HEK293T (cell line): Measurements from ENCODE around the gene SYT12.

Experiments
- ARNT ChIP-seq: fragments of 450-650 bp; IDR thresholded peaks from 2 replicates; pipeline ENCODE4 v1.6.1; 2017; ENCODE audit warnings: mild to moderate bottlenecking
- CTBP1 ChIP-seq: fragments of 450-650 bp; IDR thresholded peaks from 2 replicates; pipeline ENCODE4 v1.6.1; 2016; ENCODE audit warnings: borderline replicate concordance
- ELF4 ChIP-seq: fragments of 450-650 bp; IDR thresholded peaks from 2 replicates; pipeline ENCODE4 v1.6.1; 2017; ENCODE audit warnings: antibody characterized with exemption
- FOXA1 ChIP-seq: fragments of 450-650 bp; IDR thresholded peaks from 2 replicates; pipeline ENCODE4 v1.6.1; 2016; ENCODE audit warnings: mild to moderate bottlenecking
- FOXK2 ChIP-seq: fragments of 450-650 bp; IDR thresholded peaks from 2 replicates; pipeline ENCODE4 v1.6.1; 2016; ENCODE audit warnings: mild to moderate bottlenecking
- HDGF ChIP-seq: fragments of 450-650 bp; IDR thresholded peaks from 2 replicates; pipeline ENCODE4 v1.6.1; 2017; ENCODE audit warnings: antibody characterized with exemption, borderline replicate concordance
- L3MBTL2 ChIP-seq: fragments of 450-650 bp; conservative IDR thresholded peaks from 2 replicates; pipeline ENCODE4 v1.6.1; 2016; ENCODE audit warnings: mild to moderate bottlenecking
- LEF1 ChIP-seq: fragments of 450-650 bp; IDR thresholded peaks from 2 replicates; pipeline ENCODE4 v1.6.1; 2017; ENCODE audit warnings: mild to moderate bottlenecking, borderline replicate concordance
- NFRKB ChIP-seq: fragments of 450-650 bp; IDR thresholded peaks from 2 replicates; pipeline ENCODE4 v1.6.1; 2016; ENCODE audit warnings: mild to moderate bottlenecking, moderate library complexity
- SP1 ChIP-seq: fragments of 450-650 bp; IDR thresholded peaks from 2 replicates; pipeline ENCODE4 v1.6.1; 2017
- TARDBP ChIP-seq: fragments of 450-650 bp; IDR thresholded peaks from 2 replicates; pipeline ENCODE4 v1.6.1; 2016
- ZNF384 ChIP-seq: fragments of 450-650 bp; IDR thresholded peaks from 2 replicates; pipeline ENCODE4 v1.6.1; 2016

DNA sequence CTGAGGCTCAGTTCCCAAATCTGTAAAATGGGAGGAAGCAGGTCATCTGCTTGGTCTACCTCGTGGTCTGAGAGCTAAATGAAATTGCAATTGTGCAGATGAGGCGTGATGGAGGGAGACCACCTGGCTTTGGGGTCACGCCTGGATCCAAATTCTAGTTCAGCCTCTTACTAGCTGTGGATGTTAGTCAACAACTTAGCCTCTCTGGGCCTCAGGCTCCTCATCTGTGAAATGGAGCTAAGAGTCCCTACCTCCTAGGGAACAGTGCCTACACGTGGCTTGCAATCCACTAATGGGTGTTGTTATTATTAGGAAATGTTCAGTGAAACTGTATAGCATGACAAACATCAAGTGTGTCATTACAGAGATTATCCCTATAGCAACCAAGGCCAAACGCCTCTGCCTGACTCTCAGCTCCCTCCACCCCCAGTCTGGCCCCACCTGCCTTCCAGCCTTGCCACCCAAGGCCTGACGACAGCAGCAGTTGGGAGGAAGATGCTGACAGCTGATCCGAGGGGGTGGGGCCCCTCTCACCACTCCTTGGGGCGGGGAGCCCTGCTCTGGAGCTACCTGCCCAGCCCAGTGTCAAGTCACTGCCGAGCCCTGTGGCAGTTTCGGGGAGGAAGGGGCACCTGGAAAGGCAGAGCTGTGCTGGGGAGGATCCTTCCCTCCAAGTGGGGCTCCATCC lies 32.0 kb downstream of the SYT12 start:
- TF ChIP-seq SP1, result no peak
- TF ChIP-seq FOXA1, result no peak
- TF ChIP-seq ELF4, result no peak
- no peak for TF ChIP-seq FOXK2
- no peak for TF ChIP-seq ZNF384
- no peak for TF ChIP-seq TARDBP
- TF ChIP-seq L3MBTL2, result no peak
- no peak for TF ChIP-seq NFRKB
- TF ChIP-seq CTBP1, result no peak
- TF ChIP-seq HDGF, result no peak
- TF ChIP-seq ARNT, result no peak
- no peak for TF ChIP-seq LEF1
